ENCODE data around the gene SPCS1. TPM values are rescaled to one million over a fixed set of nuclear protein-coding genes. Genes with fewer than 3 reads are reported as not detected.
A peak's percentile ranks its signal among the peaks of the same experiment; 100 is the strongest.

SPCS1 gene
- total and polyA plus RNA-seq, 9 of the 15 experiments (the other 6 are each of a cell fraction or from before 2014, with no cell fraction given), result 73.9 to 567 (median 127) TPM

GRCh38 chr3:52705688-52706686, at the start of gene SPCS1, which contains the start of gene GLT8D1 (continued):
- TF ChIP-seq MXI1 (IDR thresholded peaks at IDR 0.05; ENCODE audit: low read depth, low read length) (peak; percentile 62), OTX1 (CRISPR knock-in tag; IDR thresholded peaks at IDR 0.05) (no peak), ZNF165 (CRISPR knock-in tag; IDR thresholded peaks at IDR 0.05; ENCODE audit: borderline replicate concordance) (no peak), ZNF695 (CRISPR knock-in tag; IDR thresholded peaks at IDR 0.05) (no peak), THAP7 (CRISPR knock-in tag; IDR thresholded peaks at IDR 0.05) (no peak), FOXA3 (CRISPR knock-in tag; conservative IDR thresholded peaks at IDR 0.05 in 1 of 2, IDR thresholded peaks at IDR 0.05 in 1 of 2) (no peak; a peak in 1 of 4 replicates), HNRNPH1 (optimal IDR thresholded peaks at IDR 0.05; ENCODE audit: low read depth, low read length) (no peak), ZNF707 (CRISPR knock-in tag; conservative IDR thresholded peaks at IDR 0.05) (no peak), MEF2D (tag; conservative IDR thresholded peaks at IDR 0.05; ENCODE audit: low read depth) (no peak), ASH1L (IDR thresholded peaks at IDR 0.05; ENCODE audit: borderline replicate concordance, low read depth, partially characterized antibody) (no peak), RREB1 (CRISPR knock-in tag; IDR thresholded peaks at IDR 0.05) (no peak), CLOCK (CRISPR knock-in tag; IDR thresholded peaks at IDR 0.05; ENCODE audit: borderline replicate concordance) (no peak), ESRRB (CRISPR knock-in tag; IDR thresholded peaks at IDR 0.05; ENCODE audit: borderline replicate concordance) (no peak)

Data from K562 (cell line).